Subcutaneous adipose tissue (tissue), 4 donors: ENCODE data around the gene STX7. TPM values are rescaled to one million over a fixed set of nuclear protein-coding genes. Genes with fewer than 3 reads are reported as not detected.

Experiments
- total RNA-seq, 4 donors: library from RNA; depleted of rRNA; stranded (reverse); fragments of >200 nt; gene quantifications; one replicate each; pipeline ENCODE4 v1.1.0, GENCODE V29; 2016
- TF ChIP-seq, protein P1 (sequence below): fragments of 450-650 bp; IDR thresholded peaks from one replicate; pipeline ENCODE4 v1.5.1; 2016; ENCODE audit warnings: low read depth, mild to moderate bottlenecking, control low read depth, antibody characterized with exemption, moderate library complexity

Gene STX7
- total RNA-seq, 4 donors from 2014 or later: 38.4 to 94.7 (median 57.1) TPM

DNA sequence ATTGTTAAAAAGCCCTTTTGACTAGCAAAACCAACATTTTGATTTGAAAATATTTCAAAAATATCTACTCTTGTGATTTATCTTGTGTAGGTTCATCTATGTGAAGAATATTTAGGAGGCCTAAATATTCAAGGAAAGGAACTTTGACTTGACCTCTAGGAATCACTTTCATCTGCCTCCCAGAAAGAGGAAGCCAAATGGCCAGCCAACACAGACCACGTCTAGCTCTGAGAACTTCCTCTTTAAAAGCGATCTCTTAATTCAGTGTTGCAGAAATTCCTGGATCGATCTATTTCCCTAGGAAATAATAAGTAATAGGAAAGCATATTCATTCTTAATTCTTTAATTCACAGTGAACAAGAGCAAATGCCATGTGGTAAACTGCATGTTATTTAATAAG is 102.1 kb downstream of the STX7 start:
- TF ChIP-seq, protein P1, sequence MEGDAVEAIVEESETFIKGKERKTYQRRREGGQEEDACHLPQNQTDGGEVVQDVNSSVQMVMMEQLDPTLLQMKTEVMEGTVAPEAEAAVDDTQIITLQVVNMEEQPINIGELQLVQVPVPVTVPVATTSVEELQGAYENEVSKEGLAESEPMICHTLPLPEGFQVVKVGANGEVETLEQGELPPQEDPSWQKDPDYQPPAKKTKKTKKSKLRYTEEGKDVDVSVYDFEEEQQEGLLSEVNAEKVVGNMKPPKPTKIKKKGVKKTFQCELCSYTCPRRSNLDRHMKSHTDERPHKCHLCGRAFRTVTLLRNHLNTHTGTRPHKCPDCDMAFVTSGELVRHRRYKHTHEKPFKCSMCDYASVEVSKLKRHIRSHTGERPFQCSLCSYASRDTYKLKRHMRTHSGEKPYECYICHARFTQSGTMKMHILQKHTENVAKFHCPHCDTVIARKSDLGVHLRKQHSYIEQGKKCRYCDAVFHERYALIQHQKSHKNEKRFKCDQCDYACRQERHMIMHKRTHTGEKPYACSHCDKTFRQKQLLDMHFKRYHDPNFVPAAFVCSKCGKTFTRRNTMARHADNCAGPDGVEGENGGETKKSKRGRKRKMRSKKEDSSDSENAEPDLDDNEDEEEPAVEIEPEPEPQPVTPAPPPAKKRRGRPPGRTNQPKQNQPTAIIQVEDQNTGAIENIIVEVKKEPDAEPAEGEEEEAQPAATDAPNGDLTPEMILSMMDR: no peak

DNA sequence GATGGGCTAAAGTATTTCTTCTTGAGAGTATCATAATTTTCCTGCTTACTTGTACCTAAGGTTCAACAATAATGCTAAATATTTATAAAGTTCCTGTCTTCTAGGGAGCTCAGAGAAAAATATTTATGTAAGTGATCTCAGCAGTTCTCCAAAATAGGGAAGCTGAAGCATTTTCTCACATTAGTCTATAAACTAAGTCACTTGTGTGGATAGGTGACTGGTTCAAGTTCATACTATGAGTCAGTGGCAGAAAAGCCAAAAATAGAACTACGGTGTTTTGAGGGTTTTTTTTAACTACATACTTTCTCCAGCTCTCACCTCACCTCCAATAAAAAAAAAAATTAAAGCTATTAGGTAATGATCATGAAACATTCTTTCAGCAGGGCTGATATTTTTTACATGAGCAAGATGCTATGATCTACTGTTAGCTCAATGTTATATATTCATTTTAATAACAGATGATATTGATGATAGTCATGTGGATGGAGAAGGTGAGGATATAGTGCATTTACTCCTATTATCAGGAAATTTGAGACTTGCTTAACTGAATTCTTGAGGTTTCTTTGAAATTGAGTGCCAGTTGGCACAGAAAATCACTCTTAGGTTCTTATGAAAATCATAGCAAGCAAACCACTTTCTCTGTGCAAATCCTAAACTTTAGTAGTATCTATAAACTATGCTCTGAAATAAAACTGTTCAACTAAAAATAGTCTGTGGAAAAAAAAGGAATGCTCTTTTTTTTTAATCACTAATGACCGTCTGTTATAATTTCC is 107.6 kb downstream of the STX7 start:
- TF ChIP-seq, protein P1: no peak

DNA sequence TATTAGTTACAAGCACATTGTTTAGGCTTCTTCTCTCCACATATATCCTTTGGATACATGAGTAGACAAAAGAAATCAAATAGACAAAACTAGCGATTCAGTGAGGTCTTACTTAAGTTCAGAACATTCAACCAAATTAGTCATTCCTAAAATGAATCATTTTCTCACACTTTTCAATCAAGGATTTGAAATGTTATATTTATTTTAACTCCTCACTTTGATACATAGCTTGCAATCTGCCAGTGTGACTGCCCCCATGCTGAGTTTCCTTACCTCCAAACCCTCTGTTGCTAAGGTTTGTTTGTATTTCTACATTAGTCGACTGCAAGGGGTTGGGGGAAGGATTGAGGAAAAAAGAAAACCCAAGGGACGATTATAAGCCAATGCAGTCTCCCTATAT is 108.2 kb downstream of the STX7 start:
- TF ChIP-seq, protein P1: no peak

DNA sequence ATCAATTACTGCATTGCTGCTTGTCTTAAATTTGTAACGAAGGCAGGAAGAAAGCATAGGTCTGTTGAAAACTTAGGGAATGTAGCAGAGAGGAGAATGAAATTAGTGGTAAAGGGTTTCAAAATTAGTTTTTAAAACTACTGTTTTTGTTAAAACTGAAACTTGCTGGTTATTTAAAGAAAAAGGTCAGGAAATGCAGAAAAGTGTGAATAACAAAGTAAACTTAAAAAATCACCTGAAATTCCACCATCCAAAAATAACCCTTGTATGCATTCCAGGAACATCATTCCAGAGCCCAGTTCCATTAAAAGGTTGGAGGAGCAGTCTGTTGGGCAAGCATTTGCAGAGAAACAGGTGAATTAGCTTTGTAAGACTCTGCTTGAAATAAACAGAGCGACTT is 108.6 kb downstream of the STX7 start:
- TF ChIP-seq, protein P1: no peak

DNA sequence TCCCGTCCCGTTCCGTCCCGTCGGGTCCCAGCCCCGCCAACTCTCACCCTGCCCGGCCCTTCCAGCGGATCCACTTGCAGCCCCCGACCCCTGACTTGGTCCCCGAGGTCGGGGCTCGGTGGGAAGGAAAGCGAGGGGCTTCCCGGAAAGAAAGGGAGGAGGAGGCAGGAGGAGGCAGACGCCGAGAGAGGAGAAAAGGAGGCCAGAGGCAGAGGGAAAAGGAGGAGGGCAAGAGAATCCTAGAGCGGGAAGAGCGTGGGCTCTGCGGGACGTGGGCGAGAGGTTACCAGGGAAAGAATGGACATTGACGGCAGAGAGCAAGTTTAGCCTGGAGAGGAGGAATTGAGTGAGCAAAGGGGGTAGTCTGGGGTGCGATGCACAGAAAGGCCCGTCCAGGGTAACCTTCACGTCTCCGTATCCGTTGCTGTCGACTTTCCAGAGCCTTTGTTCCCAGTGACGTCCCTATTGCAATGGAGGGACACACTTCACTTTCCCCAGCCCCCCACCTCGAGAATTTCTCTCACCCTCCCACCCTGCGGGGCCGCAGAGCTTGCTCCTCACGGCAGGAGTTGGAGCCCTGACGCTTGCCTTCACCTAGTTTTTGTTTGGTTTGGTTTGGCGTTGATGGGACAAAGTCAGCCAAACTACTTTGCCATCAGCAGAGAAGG is 111.2 kb downstream of the STX7 start:
- TF ChIP-seq, protein P1: no peak

DNA sequence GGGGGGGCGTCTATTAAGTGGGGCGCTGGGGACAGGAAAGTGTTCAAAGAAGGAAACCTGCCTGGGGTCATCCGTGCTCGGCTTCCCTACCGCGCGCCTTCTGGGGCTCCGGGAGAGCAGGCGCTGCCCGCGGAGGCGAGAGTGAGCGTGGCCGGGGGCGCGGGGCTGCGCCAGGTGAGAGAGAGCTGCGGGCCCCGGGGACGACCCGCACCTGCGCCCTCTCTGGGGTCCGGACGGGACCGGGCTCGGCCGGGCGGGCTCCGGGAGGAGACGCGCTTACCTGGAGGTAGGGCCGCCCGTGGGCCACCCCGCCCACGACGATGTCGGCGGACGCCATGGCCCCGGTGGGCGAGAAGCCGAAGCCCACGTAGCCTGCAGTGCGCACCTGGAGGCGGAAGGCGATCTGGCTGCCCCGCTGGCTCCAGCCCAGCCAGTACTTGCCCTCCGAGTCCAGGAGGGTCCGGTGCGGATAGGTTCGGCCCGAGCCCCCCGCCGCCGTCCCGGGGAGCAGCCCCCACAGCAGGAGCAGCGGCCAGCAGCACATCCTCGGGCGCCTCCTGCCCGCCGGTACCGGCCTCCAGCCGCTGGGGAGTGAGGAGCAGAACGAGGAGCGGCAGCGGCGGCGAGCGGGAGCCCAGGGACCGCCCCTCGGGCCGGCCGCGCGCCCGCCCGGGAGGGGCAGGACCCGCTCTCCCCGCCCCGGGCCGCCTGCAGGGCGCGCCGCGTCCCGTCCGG is 111.9 kb downstream of the STX7 start, which contains the start of gene MOXD1:
TSS of gene MOXD1 (minus strand) at position 593 of the 735 bp plus-strand sequence. CDS start at position 544, 49 bp downstream.
- TF ChIP-seq, protein P1: no peak

DNA sequence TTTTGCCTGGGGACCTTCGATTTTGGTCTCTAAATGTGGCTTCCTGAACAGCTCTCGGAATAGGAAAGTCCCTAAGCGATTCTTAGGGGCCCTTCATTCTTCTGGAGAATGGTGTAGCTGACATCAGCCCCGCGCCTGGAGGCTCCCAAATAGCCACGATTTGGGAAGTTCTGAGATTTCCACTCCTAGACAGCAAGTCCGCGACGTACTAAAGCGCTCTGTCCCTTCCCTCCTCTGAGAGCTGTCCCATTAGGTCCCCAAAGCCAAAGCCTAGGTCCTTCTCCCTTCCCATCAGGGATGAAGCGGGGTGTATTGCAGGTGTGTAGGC is 112.4 kb downstream of the STX7 start:
- TF ChIP-seq, protein P1: no peak
